ENCODE results near the gene HYKK. TPM values are rescaled to one million over a fixed set of nuclear protein-coding genes. Genes with fewer than 3 reads are reported as not detected.

Gene HYKK
- total RNA-seq, 1 donor from 2014 or later, result 10.2 TPM

GRCh38 chr15:78571382-78571781 lies 64.0 kb downstream of the HYKK start:
- H2AFZ ChIP-seq (replicated peaks), result no peak overlapping the region
- no peak overlapping the region for H3K27ac ChIP-seq
- H3K79me2 ChIP-seq (ENCODE audit: low read depth), result peaks cover 95% of the 10 kb centered on the region

GRCh38 chr15:78573416-78573815 lies 66.0 kb downstream of the HYKK start:
- no peaks in the 10 kb centered on the region for H3F3A ChIP-seq (ENCODE audit: low read depth)
- H3K36me3 ChIP-seq, result no peaks in the 10 kb centered on the region
- H3K27ac ChIP-seq, result no peak overlapping the region
- H4K20me1 ChIP-seq (ENCODE audit: low read depth), result peaks cover 8% of the 10 kb centered on the region
- Mint-ChIP-seq H3K9me3 (no peaks in the 10 kb centered on the region), H3K4me3 (no peak overlapping the region), H3K27ac (no peak overlapping the region), H3K4me1 (peaks cover 2% of the 10 kb centered on the region), H3K27me3 (ENCODE audit: insufficient read depth, low read depth) (no peaks in the 10 kb centered on the region), H3K36me3 (no peaks in the 10 kb centered on the region)
- H3K9me3 ChIP-seq (ENCODE audit: low read depth), result no peaks in the 10 kb centered on the region
- H2AFZ ChIP-seq (replicated peaks), result no peak overlapping the region
- H3K9ac ChIP-seq, result no peak overlapping the region
- no peaks in the 10 kb centered on the region for H3K27me3 ChIP-seq
- TF ChIP-seq EZH2 (IDR thresholded peaks at IDR 0.05) (no peak), EZH2phosphoT487 (IDR thresholded peaks at IDR 0.05) (no peak)
- TF ChIP-seq, protein P1, sequence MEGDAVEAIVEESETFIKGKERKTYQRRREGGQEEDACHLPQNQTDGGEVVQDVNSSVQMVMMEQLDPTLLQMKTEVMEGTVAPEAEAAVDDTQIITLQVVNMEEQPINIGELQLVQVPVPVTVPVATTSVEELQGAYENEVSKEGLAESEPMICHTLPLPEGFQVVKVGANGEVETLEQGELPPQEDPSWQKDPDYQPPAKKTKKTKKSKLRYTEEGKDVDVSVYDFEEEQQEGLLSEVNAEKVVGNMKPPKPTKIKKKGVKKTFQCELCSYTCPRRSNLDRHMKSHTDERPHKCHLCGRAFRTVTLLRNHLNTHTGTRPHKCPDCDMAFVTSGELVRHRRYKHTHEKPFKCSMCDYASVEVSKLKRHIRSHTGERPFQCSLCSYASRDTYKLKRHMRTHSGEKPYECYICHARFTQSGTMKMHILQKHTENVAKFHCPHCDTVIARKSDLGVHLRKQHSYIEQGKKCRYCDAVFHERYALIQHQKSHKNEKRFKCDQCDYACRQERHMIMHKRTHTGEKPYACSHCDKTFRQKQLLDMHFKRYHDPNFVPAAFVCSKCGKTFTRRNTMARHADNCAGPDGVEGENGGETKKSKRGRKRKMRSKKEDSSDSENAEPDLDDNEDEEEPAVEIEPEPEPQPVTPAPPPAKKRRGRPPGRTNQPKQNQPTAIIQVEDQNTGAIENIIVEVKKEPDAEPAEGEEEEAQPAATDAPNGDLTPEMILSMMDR (IDR thresholded peaks at IDR 0.05), result no peak
- no peak overlapping the region for H3K4me3 ChIP-seq
- no peak for DNase-seq (ENCODE audit: low spot score)
- peaks cover 92% of the 10 kb centered on the region for H3K79me2 ChIP-seq (ENCODE audit: low read depth)
- no peaks in the 10 kb centered on the region for H3K4me1 ChIP-seq
- no peak overlapping the region for H3K4me2 ChIP-seq

More at GRCh38 chr15:78571382-78571781, 64.0 kb downstream of the HYKK start:
- Histone ChIP-seq H3K4me3 (no peak overlapping the region), H3F3A (ENCODE audit: low read depth) (peaks cover 3% of the 10 kb centered on the region), H3K9me3 (ENCODE audit: low read depth) (no peaks in the 10 kb centered on the region), H3K4me1 (peaks cover 8% of the 10 kb centered on the region), H3K9ac (no peak overlapping the region), H4K20me1 (ENCODE audit: low read depth) (peaks cover 8% of the 10 kb centered on the region), H3K36me3 (no peaks in the 10 kb centered on the region), H3K27me3 (no peaks in the 10 kb centered on the region), H3K4me2 (no peak overlapping the region)
- Mint-ChIP-seq H3K27me3 (ENCODE audit: insufficient read depth, low read depth) (no peaks in the 10 kb centered on the region), H3K4me3 (no peak overlapping the region), H3K27ac (no peak overlapping the region), H3K4me1 (peaks cover 13% of the 10 kb centered on the region), H3K9me3 (no peaks in the 10 kb centered on the region), H3K36me3 (no peaks in the 10 kb centered on the region)
- DNase-seq (ENCODE audit: low spot score), result no peak
- TF ChIP-seq, protein P1 (IDR thresholded peaks at IDR 0.05), result no peak
- TF ChIP-seq EZH2phosphoT487 (IDR thresholded peaks at IDR 0.05) (no peak), EZH2 (IDR thresholded peaks at IDR 0.05) (no peak)

DNA sequence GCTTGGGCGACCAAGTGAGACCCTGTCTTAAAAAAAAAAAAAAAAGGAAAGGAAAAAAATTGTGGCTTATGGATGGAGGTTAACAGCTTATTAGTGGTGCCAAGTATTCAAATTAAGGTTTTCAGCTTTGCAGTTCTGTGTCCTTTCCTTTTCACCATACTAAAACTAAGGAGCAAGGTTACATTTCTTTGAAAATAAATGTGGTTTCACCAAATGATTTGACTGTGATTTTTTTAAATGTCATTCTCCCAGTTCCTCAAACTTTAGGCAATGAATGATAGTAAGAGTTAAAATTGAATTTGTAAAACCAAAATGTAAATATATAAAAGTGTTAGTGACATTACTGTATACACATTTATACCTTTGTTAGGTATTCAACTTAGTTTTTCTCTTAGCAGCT lies 67.6 kb downstream of the HYKK start:
- Histone ChIP-seq H2AFZ (replicated peaks) (no peak overlapping the region), H3K9ac (no peak overlapping the region), H3F3A (ENCODE audit: low read depth) (no peaks in the 10 kb centered on the region), H3K79me2 (ENCODE audit: low read depth) (peaks cover 77% of the 10 kb centered on the region), H3K4me3 (no peak overlapping the region), H3K27me3 (no peaks in the 10 kb centered on the region), H4K20me1 (ENCODE audit: low read depth) (peaks cover 8% of the 10 kb centered on the region), H3K36me3 (no peaks in the 10 kb centered on the region), H3K9me3 (ENCODE audit: low read depth) (no peaks in the 10 kb centered on the region), H3K4me1 (no peaks in the 10 kb centered on the region), H3K4me2 (no peak overlapping the region), H3K27ac (no peak overlapping the region)
- H3K36me3 Mint-ChIP-seq, result no peaks in the 10 kb centered on the region
- no peak for DNase-seq (ENCODE audit: low spot score)
- no peak overlapping the region for H3K27ac Mint-ChIP-seq
- H3K9me3 Mint-ChIP-seq, result no peaks in the 10 kb centered on the region
- TF ChIP-seq EZH2phosphoT487 (IDR thresholded peaks at IDR 0.05) (no peak), EZH2 (IDR thresholded peaks at IDR 0.05) (no peak)
- TF ChIP-seq, protein P1 (IDR thresholded peaks at IDR 0.05), result no peak
- H3K4me1 Mint-ChIP-seq, result no peaks in the 10 kb centered on the region
- no peaks in the 10 kb centered on the region for H3K27me3 Mint-ChIP-seq (ENCODE audit: insufficient read depth, low read depth)
- H3K4me3 Mint-ChIP-seq, result no peak overlapping the region

Other genes starting within 250 kb of the HYKK start
- 0.12 TPM in 1 of 2 replicates, not detected in the other for gene DNAJA4, start 243.0 kb upstream of the HYKK start, total RNA-seq (ENCODE audit: low replicate concordance)
- gene SKIC8, start 208.0 kb upstream of the HYKK start, total RNA-seq (ENCODE audit: low replicate concordance), result 76.0 and 78.4 TPM in 2 replicates
- 320 and 454 TPM in 2 replicates for gene CRABP1, start 167.2 kb upstream of the HYKK start, total RNA-seq (ENCODE audit: low replicate concordance)
- gene IREB2, start 69.4 kb upstream of the HYKK start, total RNA-seq (ENCODE audit: low replicate concordance), result 55.7 and 87.7 TPM in 2 replicates
- gene PSMA4, start 32.9 kb downstream of the HYKK start, total RNA-seq (ENCODE audit: low replicate concordance), result 368 and 595 TPM in 2 replicates
- gene CHRNA5, start 57.9 kb downstream of the HYKK start, total RNA-seq (ENCODE audit: low replicate concordance), result 27.1 and 46.9 TPM in 2 replicates
- 0.84 and 1.6 TPM in 2 replicates for gene CHRNA3, start 113.4 kb downstream of the HYKK start, total RNA-seq (ENCODE audit: low replicate concordance)
- 0.24 and 0.37 TPM in 2 replicates for gene CHRNB4, start 133.6 kb downstream of the HYKK start, total RNA-seq (ENCODE audit: low replicate concordance)

Measured in neural progenitor cell (in vitro differentiated cells).